OCI-LY7 (cell line): ENCODE data around the gene ARHGEF39.
"Not testable (repeated sequence)": the region's sequence is repeated elsewhere in the genome, so short reads cannot be mapped to it uniquely, and the experiment has no call there.

Source experiments
- EZH2phosphoT487 ChIP-seq: fragments of 200-600 bp; sonication (generic); IDR thresholded peaks from 2 replicates; pipeline ENCODE4 v1.6.1; 2018; ENCODE audit warnings: low read depth, borderline replicate concordance, mild to moderate bottlenecking, mixed run types, antibody characterized with exemption, low read length, moderate library complexity, mixed read lengths
- TF ChIP-seq, protein P1 (sequence below): fragments of 200-600 bp; sonication (generic); conservative IDR thresholded peaks from 2 replicates; pipeline ENCODE4 v1.5.1; 2014; ENCODE audit warnings: mild to moderate bottlenecking, antibody characterized with exemption, low read length, moderate library complexity, mixed read lengths

DNA sequence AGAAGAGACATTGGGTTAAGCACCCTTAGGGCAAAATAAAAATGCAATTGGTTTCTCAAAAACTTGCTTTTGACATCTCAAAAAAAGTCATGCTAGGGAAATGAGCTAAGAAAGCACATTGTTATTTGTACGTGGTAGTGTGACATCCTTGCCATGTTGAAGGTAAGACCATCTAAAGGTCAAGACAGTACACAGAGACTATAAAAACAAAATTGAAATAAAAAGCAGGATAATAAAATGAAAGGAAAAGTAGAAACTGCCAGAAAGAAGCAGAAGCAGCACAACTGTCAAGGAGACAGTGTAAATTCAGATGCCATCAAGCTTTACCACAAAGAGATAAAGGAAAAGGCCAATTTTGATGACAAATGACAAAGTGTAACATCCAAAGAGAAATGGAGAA lies 25.8 kb downstream of the ARHGEF39 start:
- TF ChIP-seq EZH2phosphoT487 = not testable (repeated sequence)
- TF ChIP-seq, protein P1, sequence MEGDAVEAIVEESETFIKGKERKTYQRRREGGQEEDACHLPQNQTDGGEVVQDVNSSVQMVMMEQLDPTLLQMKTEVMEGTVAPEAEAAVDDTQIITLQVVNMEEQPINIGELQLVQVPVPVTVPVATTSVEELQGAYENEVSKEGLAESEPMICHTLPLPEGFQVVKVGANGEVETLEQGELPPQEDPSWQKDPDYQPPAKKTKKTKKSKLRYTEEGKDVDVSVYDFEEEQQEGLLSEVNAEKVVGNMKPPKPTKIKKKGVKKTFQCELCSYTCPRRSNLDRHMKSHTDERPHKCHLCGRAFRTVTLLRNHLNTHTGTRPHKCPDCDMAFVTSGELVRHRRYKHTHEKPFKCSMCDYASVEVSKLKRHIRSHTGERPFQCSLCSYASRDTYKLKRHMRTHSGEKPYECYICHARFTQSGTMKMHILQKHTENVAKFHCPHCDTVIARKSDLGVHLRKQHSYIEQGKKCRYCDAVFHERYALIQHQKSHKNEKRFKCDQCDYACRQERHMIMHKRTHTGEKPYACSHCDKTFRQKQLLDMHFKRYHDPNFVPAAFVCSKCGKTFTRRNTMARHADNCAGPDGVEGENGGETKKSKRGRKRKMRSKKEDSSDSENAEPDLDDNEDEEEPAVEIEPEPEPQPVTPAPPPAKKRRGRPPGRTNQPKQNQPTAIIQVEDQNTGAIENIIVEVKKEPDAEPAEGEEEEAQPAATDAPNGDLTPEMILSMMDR = not testable (repeated sequence)
